GM12872 (cell line): ENCODE data around the gene FRMD4B.

ENCODE experiments used
- TF ChIP-seq, protein P1 (sequence below): IDR thresholded peaks from 3 replicates; pipeline ENCODE4 v1.5.1; 2011; ENCODE audit warnings: low read depth, mild to moderate bottlenecking, low read length, moderate library complexity; ENCODE audit not compliant: insufficient read depth

Gene FRMD4B

DNA sequence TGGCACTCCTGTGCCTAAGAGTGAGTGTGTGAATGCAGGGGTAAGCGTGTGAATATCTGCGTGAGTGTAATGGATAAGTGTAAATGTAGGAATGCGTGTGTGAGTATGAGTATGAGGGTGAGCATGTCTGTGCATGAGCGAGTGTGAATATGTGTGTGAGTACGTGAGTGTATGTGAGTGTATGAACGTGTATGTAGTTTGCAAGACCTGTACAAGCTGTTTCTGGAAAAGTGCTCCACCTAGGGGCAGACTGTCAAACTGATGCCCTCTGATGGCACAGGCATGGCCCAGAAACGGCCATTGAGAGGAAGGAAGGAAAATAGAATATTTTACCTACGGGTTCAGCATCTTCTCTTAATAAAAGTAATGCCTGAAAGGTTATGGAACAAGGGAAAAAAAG is 24.4 kb upstream of the FRMD4B start:
- TF ChIP-seq, protein P1, sequence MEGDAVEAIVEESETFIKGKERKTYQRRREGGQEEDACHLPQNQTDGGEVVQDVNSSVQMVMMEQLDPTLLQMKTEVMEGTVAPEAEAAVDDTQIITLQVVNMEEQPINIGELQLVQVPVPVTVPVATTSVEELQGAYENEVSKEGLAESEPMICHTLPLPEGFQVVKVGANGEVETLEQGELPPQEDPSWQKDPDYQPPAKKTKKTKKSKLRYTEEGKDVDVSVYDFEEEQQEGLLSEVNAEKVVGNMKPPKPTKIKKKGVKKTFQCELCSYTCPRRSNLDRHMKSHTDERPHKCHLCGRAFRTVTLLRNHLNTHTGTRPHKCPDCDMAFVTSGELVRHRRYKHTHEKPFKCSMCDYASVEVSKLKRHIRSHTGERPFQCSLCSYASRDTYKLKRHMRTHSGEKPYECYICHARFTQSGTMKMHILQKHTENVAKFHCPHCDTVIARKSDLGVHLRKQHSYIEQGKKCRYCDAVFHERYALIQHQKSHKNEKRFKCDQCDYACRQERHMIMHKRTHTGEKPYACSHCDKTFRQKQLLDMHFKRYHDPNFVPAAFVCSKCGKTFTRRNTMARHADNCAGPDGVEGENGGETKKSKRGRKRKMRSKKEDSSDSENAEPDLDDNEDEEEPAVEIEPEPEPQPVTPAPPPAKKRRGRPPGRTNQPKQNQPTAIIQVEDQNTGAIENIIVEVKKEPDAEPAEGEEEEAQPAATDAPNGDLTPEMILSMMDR: peak; percentile 90

DNA sequence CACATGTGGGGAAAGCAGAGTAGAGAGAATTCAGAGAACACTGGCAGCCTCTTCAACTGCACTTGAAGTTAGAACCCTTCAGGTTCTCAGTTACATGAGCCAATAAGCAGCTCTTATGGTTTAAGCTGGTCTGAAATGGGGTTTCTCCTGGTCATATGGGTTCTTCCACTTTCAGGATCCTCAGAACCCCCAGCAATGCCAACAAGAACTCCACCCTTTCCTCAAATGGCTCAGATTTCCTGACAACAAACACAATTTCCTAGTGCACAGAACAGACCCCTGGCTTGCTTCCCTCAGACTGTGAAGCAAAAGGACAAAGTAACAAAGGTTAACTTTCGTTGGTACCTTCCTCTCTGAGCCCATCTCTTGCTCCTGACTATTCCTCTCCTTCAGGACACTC is 23.9 kb upstream of the FRMD4B start:
- TF ChIP-seq, protein P1: no peak

DNA sequence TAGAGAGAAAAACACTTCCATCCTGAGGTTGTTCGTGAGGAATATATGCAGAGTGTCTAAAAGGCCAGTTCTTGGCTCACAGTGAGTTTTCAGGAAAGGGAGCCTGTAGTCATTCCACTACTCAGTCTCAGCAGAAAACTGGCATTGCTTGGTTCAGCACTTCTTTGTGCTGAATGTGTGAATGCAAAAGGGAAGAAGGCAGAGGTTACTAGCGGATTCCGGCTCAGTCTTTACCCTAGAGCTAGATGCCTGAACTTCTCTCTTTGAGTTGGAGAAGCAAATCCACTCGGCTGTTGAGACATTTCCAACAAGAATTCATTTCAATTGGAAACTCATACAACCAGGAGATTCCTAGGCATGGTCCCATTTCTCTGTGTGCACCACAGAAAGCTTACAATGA is 23.1 kb upstream of the FRMD4B start:
- TF ChIP-seq, protein P1: no peak

DNA sequence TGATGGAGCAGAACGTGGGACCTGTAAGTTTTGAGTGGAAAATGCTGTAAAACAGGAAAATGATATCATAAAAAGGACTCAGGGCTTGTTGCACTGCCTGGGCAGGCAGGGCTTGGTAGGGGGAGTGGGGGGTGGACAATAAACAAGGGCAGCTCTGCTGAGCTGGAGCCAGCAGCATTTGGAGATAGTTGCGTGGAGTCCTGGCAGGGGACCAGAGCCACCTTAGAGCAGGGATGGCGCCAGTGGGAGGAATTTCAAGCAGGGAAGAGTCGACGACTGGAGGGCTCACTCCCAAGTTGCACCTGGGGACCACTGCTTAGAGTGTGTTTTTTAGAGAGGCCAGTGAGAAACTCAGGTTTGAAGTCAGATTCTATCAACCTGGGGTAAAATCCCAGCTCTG is 22.7 kb upstream of the FRMD4B start:
- TF ChIP-seq, protein P1: no peak

DNA sequence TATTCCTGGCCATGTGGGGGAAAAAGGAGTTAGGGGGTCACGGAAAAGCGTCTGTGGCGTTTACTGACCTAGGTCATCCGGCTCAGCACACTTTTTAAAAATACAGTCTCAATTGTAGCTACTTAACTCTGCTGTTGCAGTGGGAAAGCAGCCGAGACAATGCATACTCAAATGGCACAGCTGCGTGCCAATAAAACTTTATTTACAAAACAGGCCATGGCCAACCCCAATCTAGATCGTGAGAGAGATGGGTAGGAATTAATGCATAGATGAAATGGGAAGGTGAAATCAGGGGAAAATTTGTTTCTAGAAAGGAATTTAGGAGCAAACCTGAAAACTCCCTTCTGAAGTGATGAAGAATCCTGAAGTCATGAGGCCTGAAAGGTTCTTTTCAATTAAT is 22.0 kb upstream of the FRMD4B start:
- TF ChIP-seq, protein P1: no peak

DNA sequence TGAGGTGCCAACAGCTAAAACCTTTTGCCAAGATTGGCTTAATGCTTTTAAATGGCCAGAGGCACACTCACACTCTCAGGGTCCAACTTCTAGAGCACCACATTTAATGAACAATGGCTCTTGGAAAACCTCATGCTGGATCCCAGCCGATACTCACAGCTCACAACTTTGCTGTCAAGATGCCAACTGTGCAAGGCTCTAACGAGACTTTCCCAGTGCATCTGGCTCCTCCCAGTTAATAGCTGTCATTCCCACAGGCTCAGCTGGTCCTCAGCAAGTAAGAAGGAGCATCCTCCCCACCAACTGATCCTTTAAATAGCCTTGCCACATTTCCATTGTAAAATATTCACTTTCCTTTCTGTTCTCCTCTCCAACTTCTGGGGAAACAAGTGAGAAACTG is 20.3 kb upstream of the FRMD4B start:
- TF ChIP-seq, protein P1: no peak

DNA sequence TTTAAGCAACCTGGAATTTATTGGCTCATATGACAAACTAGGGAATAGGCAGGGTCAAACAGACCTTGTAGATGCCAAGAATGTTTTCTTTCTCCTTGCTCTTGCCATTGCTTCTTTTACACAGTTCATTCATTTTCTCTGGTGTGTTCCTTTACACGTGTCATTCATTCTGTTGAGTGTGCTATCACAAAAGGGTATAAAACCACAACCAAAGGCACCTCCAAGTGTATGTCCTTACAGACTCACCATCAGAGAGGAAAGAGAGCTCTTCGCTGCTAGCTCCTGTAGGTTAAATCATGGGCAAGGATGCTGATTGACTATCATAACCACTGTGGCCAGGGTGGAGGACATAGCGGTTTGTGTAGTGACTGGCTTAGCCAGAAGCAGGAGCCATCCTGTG is 19.2 kb upstream of the FRMD4B start:
- TF ChIP-seq, protein P1: no peak

DNA sequence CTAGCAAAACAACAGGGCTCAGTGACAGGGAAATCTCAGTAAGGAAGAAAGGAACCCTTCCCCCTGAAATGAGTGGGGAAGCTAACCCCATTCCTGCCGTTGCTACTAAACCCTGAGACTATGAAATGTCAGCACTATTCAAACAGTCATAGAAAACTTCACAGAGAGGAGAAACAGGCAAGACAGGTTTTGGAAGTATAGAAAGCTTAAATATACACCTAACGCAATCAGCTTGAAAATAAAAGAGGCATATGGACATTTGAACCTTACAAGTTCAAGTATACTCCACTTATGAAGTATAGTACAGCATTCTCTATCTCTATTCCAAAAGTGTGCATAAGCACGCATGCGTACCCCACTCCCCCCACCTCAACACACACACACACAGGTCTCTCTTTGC is 17.6 kb upstream of the FRMD4B start:
- TF ChIP-seq, protein P1: no peak
